Measurements from ENCODE around the gene ACBD6.
"Not testable (repeated sequence)": the region's sequence is repeated elsewhere in the genome, so short reads cannot be mapped to it uniquely, and the experiment has no call there.

Gene ACBD6

DNA sequence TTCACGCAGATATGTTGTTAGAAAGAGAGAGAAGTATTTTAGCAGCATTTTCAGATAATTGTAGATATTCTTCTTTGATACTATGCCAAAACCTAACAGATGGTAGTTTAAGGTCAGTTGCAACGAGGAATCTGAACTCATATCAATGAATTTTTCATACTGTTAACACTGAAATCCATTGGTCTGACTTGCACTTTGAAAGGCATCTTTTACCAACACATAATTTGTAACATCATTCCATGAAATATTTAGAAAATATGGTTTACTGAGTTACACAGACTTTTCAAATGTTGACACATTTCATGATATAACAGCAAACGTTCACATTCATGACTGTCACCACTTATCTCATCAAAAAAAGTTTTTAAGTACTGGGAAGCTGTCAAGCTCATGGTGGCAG is 4.6 kb downstream of the ACBD6 start:
- no peak for FAIRE-seq
- DNase-seq (ENCODE audit: insufficient read length, low spot score): no peak

DNA sequence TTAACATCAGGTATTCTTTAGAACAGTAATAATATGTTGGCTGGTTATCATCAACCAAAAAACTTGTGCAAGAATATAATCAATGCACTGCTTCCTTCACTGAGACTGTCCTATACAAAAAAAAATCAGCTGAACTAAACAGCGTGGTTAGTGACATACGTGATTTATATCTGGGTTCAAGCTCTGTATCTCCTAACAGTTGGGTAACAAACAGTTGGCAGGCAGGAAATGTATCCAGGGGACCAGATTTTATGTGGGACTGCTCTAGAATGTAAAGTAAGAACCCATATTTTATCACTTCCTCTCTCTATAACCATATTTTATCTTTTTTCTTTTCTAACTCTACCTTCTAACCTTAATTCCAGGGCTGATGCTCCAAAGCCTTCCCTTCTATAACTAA is 8.0 kb downstream of the ACBD6 start:
- DNase-seq (ENCODE audit: insufficient read length, low spot score) (no peak), FAIRE-seq (no peak)

DNA sequence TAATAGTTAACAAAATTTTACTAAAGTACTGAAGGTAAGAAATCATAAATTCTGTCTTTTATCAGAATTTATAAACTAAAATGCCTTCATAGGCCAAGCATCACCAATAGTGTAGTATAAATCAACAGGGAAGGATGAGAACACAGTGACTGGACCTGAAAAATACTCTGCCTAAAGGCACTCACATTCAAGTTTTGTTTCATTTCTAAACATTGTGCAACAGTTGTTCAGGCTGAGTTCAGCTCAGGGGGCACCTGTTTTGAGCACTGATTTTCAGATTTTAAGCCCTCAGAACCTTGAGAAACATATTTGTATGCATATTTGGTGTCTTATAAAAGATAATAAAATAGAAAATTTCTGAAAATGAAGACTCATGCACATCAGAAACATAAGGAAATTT is 12.4 kb downstream of the ACBD6 start:
- FAIRE-seq: no peak
- DNase-seq (ENCODE audit: insufficient read length, low spot score): no peak

- DNase-seq (ENCODE audit: insufficient read length, low spot score) (no peak), FAIRE-seq (no peak)
Measured at GRCh38 chr1:180489313-180489712, 13.1 kb downstream of the ACBD6 start.

- no peak for FAIRE-seq
Measured at GRCh38 chr1:180488661-180489060, 13.7 kb downstream of the ACBD6 start.

DNA sequence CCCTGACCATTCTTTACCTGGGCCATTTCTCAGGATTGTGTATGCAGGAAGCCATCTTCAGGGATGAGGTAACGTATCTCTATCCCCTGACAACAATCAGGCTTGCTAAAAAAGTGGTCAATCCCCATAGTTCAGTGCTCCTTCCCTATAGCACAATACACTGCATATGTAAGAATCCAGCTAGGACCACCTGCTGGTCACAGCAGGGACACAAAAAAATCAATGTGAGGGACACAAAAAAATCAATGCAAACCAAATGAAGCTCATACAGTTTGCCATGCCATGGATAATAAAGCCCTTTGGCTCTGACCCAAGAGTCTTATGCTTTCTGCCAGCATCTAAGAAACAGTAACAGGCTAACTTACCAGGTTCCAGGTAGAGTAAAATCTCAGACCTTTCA is 16.3 kb downstream of the ACBD6 start:
- FAIRE-seq (no peak), DNase-seq (ENCODE audit: insufficient read length, low spot score) (no peak)

More at GRCh38 chr1:180488661-180489060, 13.7 kb downstream of the ACBD6 start:
- no peak for DNase-seq (ENCODE audit: insufficient read length, low spot score)

DNA sequence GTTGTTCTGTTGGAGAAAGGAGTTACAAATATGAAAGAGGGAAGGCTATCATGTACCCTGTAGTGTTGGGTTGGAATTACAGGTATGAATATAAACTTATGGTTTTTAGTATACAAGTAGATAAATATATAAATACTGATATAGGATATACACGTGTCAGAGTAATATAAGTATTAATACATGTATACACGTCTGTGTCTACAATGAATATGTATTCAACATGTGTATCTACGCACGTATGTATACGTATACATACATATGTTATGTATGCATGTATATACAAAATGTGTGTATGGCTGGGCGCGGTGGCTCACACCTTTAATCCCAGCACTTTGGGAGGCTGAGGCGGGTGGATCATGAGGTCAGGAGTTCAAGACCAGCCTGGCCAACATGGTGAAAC is 17.9 kb downstream of the ACBD6 start:
- FAIRE-seq: no peak

GRCh38 chr1:180482425-180483275 is 19.7 kb downstream of the ACBD6 start:
- no peak for DNase-seq (ENCODE audit: insufficient read length, low spot score)

More for the DNA sequence above, 17.9 kb downstream of the ACBD6 start:
- DNase-seq (ENCODE audit: insufficient read length, low spot score): no peak

GRCh38 chr1:180470031-180470430 is 32.3 kb downstream of the ACBD6 start:
- no peak for FAIRE-seq
- no peak for DNase-seq (ENCODE audit: insufficient read length, low spot score)

More at GRCh38 chr1:180482425-180483275, 19.7 kb downstream of the ACBD6 start:
- peak; percentile 72 for FAIRE-seq

- FAIRE-seq: no peak
- DNase-seq (ENCODE audit: insufficient read length, low spot score): no peak
Measured at GRCh38 chr1:180468311-180468710, 34.1 kb downstream of the ACBD6 start.

DNA sequence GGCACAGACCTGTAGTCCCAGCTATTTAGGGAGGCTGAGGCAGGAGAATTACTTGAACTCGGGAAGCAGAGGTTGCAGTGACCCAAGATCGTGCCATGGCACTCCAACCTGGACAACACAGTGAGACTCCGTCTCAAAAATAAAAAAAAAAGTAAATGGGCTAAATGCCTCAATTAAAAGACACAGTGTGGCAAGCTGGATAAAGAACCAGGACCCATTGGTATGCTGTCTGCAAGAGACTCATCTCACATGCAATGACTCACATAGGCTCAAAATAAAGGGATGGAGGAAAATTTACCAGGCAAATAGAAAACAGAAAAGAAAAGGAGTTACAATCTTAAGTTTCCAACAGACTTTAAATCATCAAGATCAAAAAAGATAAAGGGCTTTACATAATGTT is 40.3 kb downstream of the ACBD6 start:
- peak; percentile 44 for FAIRE-seq
- no peak for DNase-seq (ENCODE audit: insufficient read length, low spot score)

DNA sequence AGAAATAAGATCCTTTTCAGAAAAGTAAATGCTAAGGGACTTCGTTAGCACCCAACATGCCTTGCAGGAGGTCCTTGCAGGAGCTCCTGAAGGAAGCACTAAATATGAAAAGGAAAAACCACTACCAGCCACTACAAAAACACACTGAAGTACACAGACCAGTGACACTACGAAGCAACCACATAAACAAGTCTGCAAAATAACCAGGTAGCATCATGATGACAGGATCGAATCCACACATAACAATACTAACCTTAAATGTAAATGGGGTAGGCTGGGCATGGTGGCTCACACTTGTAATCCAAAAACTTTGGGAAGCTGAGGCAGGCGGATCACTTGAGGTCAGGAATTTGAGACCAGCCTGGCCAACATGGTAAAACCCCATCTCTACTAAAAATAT is 40.7 kb downstream of the ACBD6 start:
- not testable (repeated sequence) for FAIRE-seq; DNase-seq (ENCODE audit: insufficient read length, low spot score)

DNA sequence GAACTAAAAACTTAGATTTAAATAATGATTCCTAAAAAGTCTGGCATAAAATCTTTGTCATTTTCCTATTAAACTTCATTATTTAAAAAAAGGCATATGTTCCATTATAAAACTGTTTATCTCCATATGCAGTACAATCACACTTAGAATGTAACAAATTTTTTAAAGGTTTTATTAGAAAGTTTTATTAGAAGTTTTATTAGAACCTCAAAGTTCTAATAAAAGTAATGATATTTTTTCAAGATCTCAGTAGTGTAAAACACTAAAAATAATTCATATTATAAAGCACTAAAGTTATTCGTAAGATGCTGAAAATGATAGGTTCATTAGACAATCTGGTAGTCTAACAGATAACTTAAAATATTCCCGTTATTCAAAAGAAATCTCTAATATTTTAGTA is 43.6 kb downstream of the ACBD6 start:
- FAIRE-seq (no peak), DNase-seq (ENCODE audit: insufficient read length, low spot score) (no peak)

DNA sequence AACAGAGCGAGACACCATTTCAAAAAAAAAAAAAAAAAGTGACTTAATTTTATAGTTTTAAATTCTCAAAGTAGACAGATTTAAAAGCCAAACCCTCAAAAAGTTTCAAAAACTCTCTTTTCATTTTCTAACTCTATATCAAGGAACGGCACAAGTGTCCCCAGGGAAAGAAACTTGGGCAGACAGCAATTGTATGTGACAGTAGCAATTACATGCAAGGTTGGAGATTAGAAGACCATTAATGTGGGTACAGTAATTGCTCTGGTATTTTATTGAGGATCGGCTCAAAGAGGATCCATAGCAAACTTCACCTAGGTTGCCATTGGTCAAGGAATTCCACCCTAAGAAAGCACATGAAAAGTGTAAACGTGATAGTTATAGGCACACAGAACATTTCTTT is 46.2 kb downstream of the ACBD6 start:
- FAIRE-seq: no peak
- DNase-seq (ENCODE audit: insufficient read length, low spot score): no peak

- DNase-seq (ENCODE audit: insufficient read length, low spot score) (no peak), FAIRE-seq (no peak)
Measured at GRCh38 chr1:180451504-180451903, 50.9 kb downstream of the ACBD6 start.

- FAIRE-seq: no peak
Measured at GRCh38 chr1:180444522-180444921, 57.9 kb downstream of the ACBD6 start.

DNA sequence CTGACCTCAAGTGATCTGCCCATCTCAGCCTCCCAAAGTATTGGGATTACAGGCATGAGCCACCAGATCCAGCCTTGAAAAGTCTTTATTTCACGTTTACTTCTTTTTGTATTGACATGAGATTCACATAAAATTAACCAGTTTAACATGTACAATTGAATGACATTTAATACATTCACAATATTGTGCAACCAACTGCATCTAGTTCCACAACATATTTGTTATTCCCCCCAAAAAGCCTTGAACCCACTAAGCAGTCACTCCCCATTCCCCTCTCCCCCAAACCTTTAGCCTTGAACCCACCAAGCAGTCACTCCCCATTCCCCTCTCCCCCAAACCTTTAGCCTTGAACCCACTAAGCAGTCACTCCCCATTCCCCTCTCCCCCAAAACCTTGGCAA is 62.0 kb downstream of the ACBD6 start:
- no peak for DNase-seq (ENCODE audit: insufficient read length, low spot score)
- no peak for FAIRE-seq

More at GRCh38 chr1:180444522-180444921, 57.9 kb downstream of the ACBD6 start:
- no peak for DNase-seq (ENCODE audit: insufficient read length, low spot score)

- no peak for DNase-seq (ENCODE audit: insufficient read length, low spot score)
- FAIRE-seq: no peak
Measured at GRCh38 chr1:180435566-180435965, 66.8 kb downstream of the ACBD6 start.

DNA sequence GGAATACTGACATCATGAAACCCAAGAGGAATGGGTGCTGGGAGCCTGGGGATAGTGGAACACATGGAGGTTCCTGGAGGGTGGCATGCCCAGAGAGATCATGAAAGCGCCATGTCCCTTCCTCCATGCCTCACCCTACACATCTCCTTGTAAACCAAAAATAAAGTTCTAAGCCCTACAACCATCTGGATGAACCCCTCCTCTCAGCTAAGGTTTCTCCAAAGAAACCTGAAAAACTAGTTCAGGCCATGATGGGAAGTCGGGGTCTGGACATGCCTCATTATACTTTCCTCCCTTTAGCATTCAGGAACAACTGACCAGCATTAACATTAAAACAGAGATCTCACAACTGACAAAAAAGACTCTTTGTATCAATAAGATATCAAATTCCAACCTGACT is 68.5 kb downstream of the ACBD6 start:
- FAIRE-seq: no peak
- no peak for DNase-seq (ENCODE audit: insufficient read length, low spot score)

- no peak for DNase-seq (ENCODE audit: insufficient read length, low spot score)
- no peak for FAIRE-seq
Measured at GRCh38 chr1:180431683-180432082, 70.7 kb downstream of the ACBD6 start.

DNA sequence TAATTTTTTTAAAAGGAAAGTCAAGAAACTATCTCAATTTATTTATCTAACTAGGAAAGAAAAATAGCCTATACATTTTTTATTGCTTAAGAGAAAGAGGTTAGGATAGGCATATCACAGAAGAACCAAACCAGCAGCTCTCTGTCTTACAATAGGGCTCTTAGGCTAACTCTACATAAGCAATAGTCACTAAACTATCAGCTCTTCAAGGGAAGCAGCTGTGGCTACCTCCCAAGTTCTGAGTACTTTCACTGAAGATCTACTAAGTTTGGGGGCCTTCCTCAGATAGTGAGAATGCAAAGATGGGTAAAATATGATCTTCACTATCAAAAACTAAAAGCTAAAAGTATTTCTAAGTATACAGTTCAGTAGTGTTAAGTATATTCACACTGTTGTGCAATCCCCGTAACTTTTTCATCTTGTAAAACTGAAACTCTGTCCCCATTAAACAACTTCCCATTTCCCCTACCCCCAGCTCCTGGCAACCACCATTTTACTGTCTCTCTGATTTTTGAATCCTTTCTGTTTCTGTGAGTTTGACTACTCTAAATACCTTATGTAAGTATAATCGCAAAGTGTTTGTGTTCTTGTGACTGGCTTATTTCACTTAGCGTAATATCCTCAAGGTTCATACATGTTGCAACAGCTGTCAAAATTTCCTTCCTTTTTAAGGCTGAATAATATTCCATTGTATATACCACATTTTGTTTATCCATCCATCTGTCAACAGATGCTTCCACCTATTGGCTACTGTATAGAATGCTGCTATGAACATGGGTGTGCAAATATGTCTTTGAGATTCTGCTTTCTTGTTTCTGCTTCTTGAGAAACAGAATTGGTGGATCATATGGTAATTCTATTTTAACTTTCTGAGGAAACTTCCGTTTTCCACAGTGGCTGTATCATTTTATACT is 73.3 kb downstream of the ACBD6 start:
- no peak for DNase-seq (ENCODE audit: insufficient read length, low spot score)
- peak; percentile 74 for FAIRE-seq

GRCh38 chr1:180425952-180426351 is 76.4 kb downstream of the ACBD6 start:
- FAIRE-seq (no peak), DNase-seq (ENCODE audit: insufficient read length, low spot score) (no peak)

All from GM19239 (cell line).